Upper lobe of right lung (tissue), 1 donor: ENCODE results near the gene DOK6. TPM values are rescaled to one million over a fixed set of nuclear protein-coding genes. Genes with fewer than 3 reads are reported as not detected.
A peak's percentile ranks its signal among the peaks of the same experiment; 100 is the strongest.

ENCODE experiments used
- ATAC-seq: fragments of 200-7000 bp; cut with Tn5 transposase; one replicate; pipeline ENCODE4 v1.9.1; 2020; ENCODE audit warnings: mild to moderate bottlenecking, moderate library complexity
- DNase-seq: peaks from one replicate; pipeline ENCODE4 v3.0.0-alpha.2; 2020
- H3K27ac ChIP-seq: fragments of 200-600 bp; one replicate; pipeline ENCODE4 v1.8.0; 2022
- H3K27me3 ChIP-seq: fragments of 200-600 bp; one replicate; pipeline ENCODE4 v1.8.0; 2022; ENCODE audit warnings: mild to moderate bottlenecking
- H3K36me3 ChIP-seq: fragments of 200-600 bp; one replicate; pipeline ENCODE4 v1.8.0; 2022
- H3K4me1 ChIP-seq: fragments of 200-600 bp; one replicate; pipeline ENCODE4 v1.8.0; 2022
- H3K4me3 ChIP-seq: fragments of 200-600 bp; one replicate; pipeline ENCODE4 v1.8.0; 2022; ENCODE audit warnings: mild to moderate bottlenecking
- H3K9me3 ChIP-seq: fragments of 200-600 bp; one replicate; pipeline ENCODE4 v1.8.0; 2022
- intact Hi-C: fragments of 100-400 bp; cut with DNase I; formaldehyde crosslinking; loops from one replicate; pipeline ENCODE4 v1.11.0; 2022
- total RNA-seq: library from RNA; stranded (reverse); fragmentation: NEBNext Ultra II Directional; extraction: Animal tissue kit (Norgen Biotek cat#: 25700); gene quantifications from one replicate; pipeline ENCODE4 v1.2.1, GENCODE V29; 2021
- TF ChIP-seq, protein P1 (sequence below): fragments of 200-600 bp; IDR thresholded peaks from one replicate; pipeline ENCODE4 v1.8.0; 2022; ENCODE audit warnings: antibody characterized with exemption
- donor health status: DM: no; HTN: yes; CAD: no; lungs with severe emphysema.

Gene DOK6
- total RNA-seq, 1 donor from 2014 or later: 5.9 TPM

DNA sequence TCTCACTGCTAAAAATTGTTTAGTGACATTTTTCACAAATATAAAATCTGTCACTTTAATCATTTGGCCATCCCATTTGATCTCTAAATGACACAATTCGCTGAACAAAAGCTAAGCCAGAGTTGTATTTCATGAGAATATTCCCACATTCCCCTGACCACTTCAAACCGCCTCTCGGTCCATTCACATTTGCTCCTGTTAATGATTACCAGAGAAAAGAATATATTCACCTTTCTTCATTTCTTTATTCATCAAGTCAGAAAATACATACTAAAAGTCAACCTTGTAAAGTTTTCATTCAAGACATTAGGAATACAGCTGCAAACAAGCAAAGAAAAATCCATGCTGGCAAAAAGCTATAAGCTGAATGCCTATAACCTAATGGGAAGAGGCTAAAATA lies 225.5 kb downstream of the DOK6 start:
- Histone ChIP-seq H3K9me3 (no peaks in the 10 kb centered on the region), H3K36me3 (no peaks in the 10 kb centered on the region), H3K4me1 (no peaks in the 10 kb centered on the region), H3K27me3 (no peaks in the 10 kb centered on the region), H3K27ac (no peak overlapping the region), H3K4me3 (no peak overlapping the region)
- intact Hi-C loops: no loop called here
- DNase-seq (no peak), ATAC-seq (no peak)
- TF ChIP-seq, protein P1, sequence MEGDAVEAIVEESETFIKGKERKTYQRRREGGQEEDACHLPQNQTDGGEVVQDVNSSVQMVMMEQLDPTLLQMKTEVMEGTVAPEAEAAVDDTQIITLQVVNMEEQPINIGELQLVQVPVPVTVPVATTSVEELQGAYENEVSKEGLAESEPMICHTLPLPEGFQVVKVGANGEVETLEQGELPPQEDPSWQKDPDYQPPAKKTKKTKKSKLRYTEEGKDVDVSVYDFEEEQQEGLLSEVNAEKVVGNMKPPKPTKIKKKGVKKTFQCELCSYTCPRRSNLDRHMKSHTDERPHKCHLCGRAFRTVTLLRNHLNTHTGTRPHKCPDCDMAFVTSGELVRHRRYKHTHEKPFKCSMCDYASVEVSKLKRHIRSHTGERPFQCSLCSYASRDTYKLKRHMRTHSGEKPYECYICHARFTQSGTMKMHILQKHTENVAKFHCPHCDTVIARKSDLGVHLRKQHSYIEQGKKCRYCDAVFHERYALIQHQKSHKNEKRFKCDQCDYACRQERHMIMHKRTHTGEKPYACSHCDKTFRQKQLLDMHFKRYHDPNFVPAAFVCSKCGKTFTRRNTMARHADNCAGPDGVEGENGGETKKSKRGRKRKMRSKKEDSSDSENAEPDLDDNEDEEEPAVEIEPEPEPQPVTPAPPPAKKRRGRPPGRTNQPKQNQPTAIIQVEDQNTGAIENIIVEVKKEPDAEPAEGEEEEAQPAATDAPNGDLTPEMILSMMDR: no peak

DNA sequence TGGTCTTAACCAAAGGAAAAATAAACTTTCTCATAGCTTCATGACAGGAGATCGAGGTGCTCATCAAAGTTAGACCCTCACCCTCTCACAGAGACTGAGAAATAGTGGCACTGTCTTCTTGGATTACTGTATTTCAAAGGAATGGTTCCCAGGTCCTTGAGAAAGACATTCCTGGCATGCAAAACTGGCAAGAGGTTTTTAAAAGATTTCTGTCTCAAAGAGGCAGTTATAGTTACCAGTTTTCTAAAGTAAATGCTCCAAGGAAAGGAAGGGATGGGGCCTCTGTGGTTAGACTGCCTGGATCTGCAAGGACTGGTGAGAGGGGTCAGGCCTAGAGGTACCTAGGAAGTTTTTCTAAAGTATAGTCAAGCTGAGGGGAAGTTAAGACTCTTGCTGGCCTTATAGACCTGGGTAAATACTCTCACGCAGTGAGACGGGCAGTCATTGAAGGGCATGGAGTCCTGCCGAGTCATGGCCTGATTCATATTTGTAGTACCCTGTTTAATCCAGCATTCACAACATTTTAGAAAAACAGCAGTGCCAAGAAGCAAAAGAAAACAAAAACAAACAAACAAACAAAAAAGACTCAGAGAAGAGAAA lies 226.1 kb downstream of the DOK6 start:
- no peaks in the 10 kb centered on the region for H3K27me3 ChIP-seq
- peak; percentile 49 for ATAC-seq
- H3K4me1 ChIP-seq: no peaks in the 10 kb centered on the region
- TF ChIP-seq, protein P1: no peak
- no peak for DNase-seq
- H3K36me3 ChIP-seq: no peaks in the 10 kb centered on the region
- H3K4me3 ChIP-seq: no peak overlapping the region
- no peaks in the 10 kb centered on the region for H3K9me3 ChIP-seq
- H3K27ac ChIP-seq: no peak overlapping the region
- intact Hi-C loops: no loop called here

DNA sequence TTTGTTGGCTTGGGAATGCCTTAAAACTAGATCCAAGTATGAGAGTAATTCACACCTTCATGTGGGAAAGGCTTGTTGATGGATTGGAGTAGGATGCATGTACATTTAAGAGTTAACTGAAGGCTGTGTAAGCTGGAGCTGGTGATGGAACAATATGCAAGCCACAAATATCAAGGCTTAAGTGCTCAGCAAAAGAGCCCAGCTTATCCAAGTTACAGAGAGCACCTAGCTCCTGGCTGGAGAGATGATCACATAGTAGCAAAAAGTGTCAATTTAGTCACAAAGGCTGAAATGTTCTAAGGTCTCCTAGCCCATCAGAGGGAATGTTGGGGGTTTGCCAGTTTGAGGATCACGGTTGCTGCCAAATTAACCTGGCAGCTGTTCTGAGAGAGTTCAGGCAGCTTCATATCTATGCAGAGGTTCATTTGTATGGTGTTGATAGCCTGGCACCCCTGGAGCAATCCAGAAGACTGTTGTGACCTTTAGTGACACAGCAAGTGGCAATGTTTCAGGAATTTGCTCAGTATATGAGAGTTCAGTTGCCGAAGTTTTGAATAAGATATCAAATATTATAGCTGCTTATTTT lies 228.2 kb downstream of the DOK6 start:
- no peak overlapping the region for H3K27ac ChIP-seq
- no peaks in the 10 kb centered on the region for H3K4me1 ChIP-seq

DNA sequence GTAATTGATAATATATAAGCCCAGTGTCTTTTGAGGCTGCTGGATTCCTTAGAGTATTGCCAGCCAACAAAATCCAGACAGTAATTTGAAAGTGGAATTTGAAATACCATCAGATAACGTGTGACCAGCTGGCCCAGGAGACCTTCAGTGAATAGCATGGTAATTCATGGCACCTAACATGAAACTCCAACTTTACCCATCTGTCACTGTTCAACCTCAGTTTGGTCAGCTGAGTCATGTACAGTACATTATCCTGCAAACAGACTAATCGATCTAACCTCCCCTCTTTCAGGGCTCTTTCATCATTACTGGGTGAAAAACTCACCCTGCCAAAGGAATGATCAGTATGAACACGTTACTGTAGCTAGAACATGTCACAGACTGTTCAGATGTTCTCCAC lies 230.6 kb downstream of the DOK6 start:
- TF ChIP-seq, protein P1: no peak
- intact Hi-C loops: no loop called here
- no peak for DNase-seq

More for the DNA sequence above, 228.2 kb downstream of the DOK6 start:
- H3K36me3 ChIP-seq: no peaks in the 10 kb centered on the region
- DNase-seq: no peak
- intact Hi-C loops: no loop called here
- TF ChIP-seq, protein P1: no peak
- no peaks in the 10 kb centered on the region for H3K27me3 ChIP-seq
- ATAC-seq: no peak
- no peak overlapping the region for H3K4me3 ChIP-seq
- no peaks in the 10 kb centered on the region for H3K9me3 ChIP-seq

DNA sequence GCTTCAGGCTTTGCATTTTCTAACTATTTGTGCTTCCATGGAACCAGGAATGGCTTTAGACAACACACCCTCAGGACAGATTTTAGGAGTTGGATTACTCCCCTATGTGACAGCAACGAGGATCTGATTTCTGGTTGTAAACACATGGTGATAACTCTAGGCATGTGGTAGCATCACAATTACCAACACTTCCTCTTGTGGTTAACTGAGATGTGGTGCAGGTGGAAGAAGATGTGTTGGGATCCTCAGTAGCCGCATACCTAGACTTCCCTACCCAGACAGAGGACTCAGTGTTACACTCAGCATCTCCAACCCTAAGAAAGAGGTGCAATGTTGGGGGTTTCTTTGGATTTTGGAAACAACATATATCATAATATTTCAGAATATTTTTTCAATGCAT lies 234.8 kb downstream of the DOK6 start:
- ATAC-seq (no peak), DNase-seq (no peak)
- no peaks in the 10 kb centered on the region for H3K36me3 ChIP-seq
- TF ChIP-seq, protein P1: no peak
- H3K27ac ChIP-seq: no peak overlapping the region
- no peak overlapping the region for H3K4me3 ChIP-seq
- intact Hi-C loops: no loop called here
- no peaks in the 10 kb centered on the region for H3K4me1 ChIP-seq
- no peaks in the 10 kb centered on the region for H3K27me3 ChIP-seq
- no peaks in the 10 kb centered on the region for H3K9me3 ChIP-seq

More for the DNA sequence above, 230.6 kb downstream of the DOK6 start:
- H3K27me3 ChIP-seq: no peaks in the 10 kb centered on the region
- H3K27ac ChIP-seq: no peak overlapping the region
- no peaks in the 10 kb centered on the region for H3K36me3 ChIP-seq
- no peak for ATAC-seq
- no peaks in the 10 kb centered on the region for H3K9me3 ChIP-seq
- H3K4me3 ChIP-seq: no peak overlapping the region
- no peaks in the 10 kb centered on the region for H3K4me1 ChIP-seq
